Measurements from ENCODE around the gene PTPRN2. TPM values are rescaled to one million over a fixed set of nuclear protein-coding genes. Genes with fewer than 3 reads are reported as not detected.

PTPRN2 gene
- total and polyA plus RNA-seq, 2 donors (not counting 3 experiments of a cell fraction or from before 2014, with no cell fraction given), result 0.62 to 0.88 TPM

DNA sequence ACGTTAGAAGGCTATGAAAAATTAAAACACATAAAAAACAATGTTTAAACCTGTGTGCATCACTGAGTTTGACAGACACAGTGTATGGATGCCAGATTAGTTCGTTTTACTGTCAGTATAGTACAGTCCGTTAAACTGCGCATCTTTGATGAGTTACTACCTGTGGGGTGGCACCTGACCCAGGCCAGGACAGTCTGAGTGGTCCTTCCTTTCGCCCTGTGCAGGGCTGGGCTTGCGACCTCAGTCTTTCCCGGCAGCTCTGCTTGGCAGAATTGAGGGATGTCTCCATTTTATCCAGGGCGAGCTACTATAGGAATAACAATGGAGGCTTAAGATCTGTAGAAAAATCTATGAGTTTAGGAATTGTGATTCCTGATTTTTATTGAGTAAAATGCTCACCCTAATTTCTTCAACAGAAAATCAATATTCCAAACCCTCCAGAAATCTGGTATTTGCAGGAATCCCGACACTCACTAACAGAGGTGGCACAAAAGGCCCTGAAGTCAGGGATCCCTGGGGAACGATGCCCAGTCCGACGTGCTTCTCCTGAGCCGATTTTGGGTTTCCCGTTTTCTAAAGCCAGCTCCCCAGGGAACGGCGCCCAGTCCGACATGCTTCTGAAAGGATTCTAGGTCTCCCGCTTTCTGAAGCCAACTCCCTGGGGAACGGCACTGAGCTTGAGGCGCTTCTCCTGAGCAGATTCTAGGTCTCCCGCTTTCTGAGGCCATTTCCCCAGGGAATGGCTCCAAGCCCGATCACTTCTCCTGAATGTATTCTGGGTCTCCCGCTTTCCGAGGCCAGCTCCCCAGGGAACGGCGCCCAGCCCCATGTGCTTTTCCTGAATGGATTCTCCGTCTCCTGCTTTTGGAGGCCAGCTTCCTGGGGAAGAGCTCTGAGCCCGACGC, 873.2 kb downstream of the PTPRN2 start:
- H3K9ac ChIP-seq (replicated peaks; ENCODE audit: extremely low read depth, insufficient read depth, low read length), result no peak overlapping the region
- H3K9me1 ChIP-seq (replicated peaks; ENCODE audit: control insufficient read depth, extremely low read depth, insufficient read depth, low read length), result no peaks in the 10 kb centered on the region
- no peak overlapping the region for H3K4me2 ChIP-seq (ENCODE audit: insufficient read depth, low read length)
- no peak overlapping the region for H3K4me3 ChIP-seq (replicated peaks in 1 of 3; ENCODE audit: insufficient read depth in 1 of 3, low read depth in 1 of 3, low read length in 3 of 3)
- H3K27me3 ChIP-seq (ENCODE audit: control insufficient read depth in 2 of 2, insufficient read depth in 2 of 2, low read length in 2 of 2), result no peaks in the 10 kb centered on the region
- H2AFZ ChIP-seq (ENCODE audit: low read depth, low read length), result no peak overlapping the region
- H3K27ac ChIP-seq (ENCODE audit: insufficient read depth, low read depth, low read length), result no peak overlapping the region
- no peaks in the 10 kb centered on the region for H3K79me2 ChIP-seq (ENCODE audit: control insufficient read depth, insufficient read depth, low read length)
- intact Hi-C loops (cut with micrococcal nuclease), result no loop called here
- dilution Hi-C loops (cut with MboI; ENCODE audit: extremely low pct_ligation_motif_present, low sequenced_read_pairs), result no loop called here
- H3K36me3 ChIP-seq (ENCODE audit: control insufficient read depth in 2 of 2, extremely low read depth in 1 of 2, insufficient read depth in 2 of 2, low read length in 2 of 2), result no peaks in the 10 kb centered on the region
- H4K20me1 ChIP-seq (replicated peaks; ENCODE audit: control insufficient read depth, extremely low read depth, insufficient read depth, low read length), result no peaks in the 10 kb centered on the region
- no TSS peak for BruUV-seq (replicated peaks)
- H3K9me3 ChIP-seq (replicated peaks; ENCODE audit: control insufficient read depth, insufficient read depth, low read length), result peaks cover 2% of the 10 kb centered on the region
- no peaks in the 10 kb centered on the region for H3K4me1 ChIP-seq (ENCODE audit: control insufficient read depth, extremely low read depth, insufficient read depth, low read length)
- ChIA-PET POLR2A (no interaction called here), CTCF (no interaction called here)
- TF ChIP-seq GATA2 (IDR thresholded peaks at IDR 0.05; ENCODE audit: insufficient read depth, insufficient read length, low read depth, low read length) (no peak), CTCF (IDR thresholded peaks at IDR 0.05; ENCODE audit: extremely low read depth in 1 of 2, insufficient read depth in 1 of 2, low read depth in 1 of 2, low read length in 2 of 2) (no peak), EZH2 (IDR thresholded peaks at IDR 0.05; ENCODE audit: borderline replicate concordance, low read depth, low read length, severe bottlenecking) (no peak), JUN (IDR thresholded peaks at IDR 0.05; ENCODE audit: borderline replicate concordance, insufficient read depth, insufficient read length, low read depth) (no peak), FOS (IDR thresholded peaks at IDR 0.05; ENCODE audit: borderline replicate concordance, insufficient read depth, low read length) (no peak), MYC (IDR thresholded peaks at IDR 0.05; ENCODE audit: low read depth, low read length) (no peak)
- DNase-seq (ENCODE audit: low read depth, low spot score), result no peak
- FAIRE-seq, result no peak

All from endothelial cell of umbilical vein (primary cell).